ENCODE data around the gene ROBO1. TPM values are rescaled to one million over a fixed set of nuclear protein-coding genes. Genes with fewer than 3 reads are reported as not detected.

The ROBO1 gene
- total RNA-seq, 1 donor from 2014 or later = 31.7 TPM

DNA sequence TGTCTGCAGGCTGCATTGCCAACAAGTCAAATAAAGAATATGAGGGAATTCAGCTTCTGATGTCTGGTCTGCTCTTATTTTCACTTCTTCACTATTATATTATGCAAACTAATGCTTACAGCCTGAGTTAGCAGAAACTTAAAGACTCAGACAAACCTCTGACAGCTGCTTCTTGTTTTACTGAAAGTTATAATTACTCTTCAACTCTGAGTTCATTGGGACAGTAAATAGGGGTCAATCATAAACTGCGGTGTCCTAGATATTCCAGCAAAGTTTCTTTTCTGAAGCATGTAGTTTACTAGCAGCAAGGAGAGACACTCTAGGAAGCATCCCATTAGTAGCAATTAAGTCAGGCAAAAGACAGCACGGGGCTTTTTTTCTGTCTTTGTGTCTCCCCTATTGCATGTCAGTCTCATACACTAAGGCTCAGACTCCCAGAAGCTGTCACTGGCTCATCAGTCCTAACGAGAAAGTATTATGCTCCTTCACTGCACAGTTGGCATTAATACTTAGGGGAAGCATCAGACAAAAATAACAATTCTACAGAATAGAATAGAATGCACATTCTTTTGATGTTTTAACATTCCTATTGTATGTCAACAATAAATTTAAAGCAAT is 1060.8 kb downstream of the ROBO1 start:
- DNase-seq (ENCODE audit: low read depth) = no peak
- Histone ChIP-seq H3K4me3 (ENCODE audit: low read depth, low read length) (no peak overlapping the region), H3K36me3 (ENCODE audit: control insufficient read depth, insufficient read depth, low read length) (no peaks in the 10 kb centered on the region), H3K27me3 (ENCODE audit: control insufficient read depth, insufficient read depth, low read length) (no peaks in the 10 kb centered on the region)
- TF ChIP-seq, protein P1, sequence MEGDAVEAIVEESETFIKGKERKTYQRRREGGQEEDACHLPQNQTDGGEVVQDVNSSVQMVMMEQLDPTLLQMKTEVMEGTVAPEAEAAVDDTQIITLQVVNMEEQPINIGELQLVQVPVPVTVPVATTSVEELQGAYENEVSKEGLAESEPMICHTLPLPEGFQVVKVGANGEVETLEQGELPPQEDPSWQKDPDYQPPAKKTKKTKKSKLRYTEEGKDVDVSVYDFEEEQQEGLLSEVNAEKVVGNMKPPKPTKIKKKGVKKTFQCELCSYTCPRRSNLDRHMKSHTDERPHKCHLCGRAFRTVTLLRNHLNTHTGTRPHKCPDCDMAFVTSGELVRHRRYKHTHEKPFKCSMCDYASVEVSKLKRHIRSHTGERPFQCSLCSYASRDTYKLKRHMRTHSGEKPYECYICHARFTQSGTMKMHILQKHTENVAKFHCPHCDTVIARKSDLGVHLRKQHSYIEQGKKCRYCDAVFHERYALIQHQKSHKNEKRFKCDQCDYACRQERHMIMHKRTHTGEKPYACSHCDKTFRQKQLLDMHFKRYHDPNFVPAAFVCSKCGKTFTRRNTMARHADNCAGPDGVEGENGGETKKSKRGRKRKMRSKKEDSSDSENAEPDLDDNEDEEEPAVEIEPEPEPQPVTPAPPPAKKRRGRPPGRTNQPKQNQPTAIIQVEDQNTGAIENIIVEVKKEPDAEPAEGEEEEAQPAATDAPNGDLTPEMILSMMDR (IDR thresholded peaks at IDR 0.05; ENCODE audit: insufficient read depth, low read length, poor library complexity, severe bottlenecking) = no peak

DNA sequence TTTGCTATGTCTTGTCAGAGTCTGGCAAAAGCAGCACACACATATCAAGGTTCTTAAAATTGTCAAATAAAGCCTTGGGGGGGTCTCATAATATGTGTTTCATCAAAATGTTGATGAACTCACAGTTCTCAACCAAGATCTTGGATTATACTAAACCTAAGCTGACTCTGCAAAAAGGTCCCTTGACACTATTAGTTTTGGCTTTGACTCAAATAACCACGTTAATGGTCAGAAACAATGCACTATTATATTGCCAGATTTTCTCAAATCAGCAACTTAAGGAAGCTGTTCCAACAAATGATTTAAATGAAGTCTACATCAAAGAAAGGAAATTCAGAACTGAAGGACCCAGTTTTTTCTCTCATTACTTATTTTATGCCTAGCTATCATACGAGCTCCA is 1063.9 kb downstream of the ROBO1 start:
- Histone ChIP-seq H3K36me3 (ENCODE audit: control insufficient read depth, insufficient read depth, low read length) (no peaks in the 10 kb centered on the region), H3K27me3 (ENCODE audit: control insufficient read depth, insufficient read depth, low read length) (no peaks in the 10 kb centered on the region), H3K4me3 (ENCODE audit: low read depth, low read length) (no peak overlapping the region)
- TF ChIP-seq, protein P1 (IDR thresholded peaks at IDR 0.05; ENCODE audit: insufficient read depth, low read length, poor library complexity, severe bottlenecking) = no peak
- DNase-seq (ENCODE audit: low read depth) = no peak

DNA sequence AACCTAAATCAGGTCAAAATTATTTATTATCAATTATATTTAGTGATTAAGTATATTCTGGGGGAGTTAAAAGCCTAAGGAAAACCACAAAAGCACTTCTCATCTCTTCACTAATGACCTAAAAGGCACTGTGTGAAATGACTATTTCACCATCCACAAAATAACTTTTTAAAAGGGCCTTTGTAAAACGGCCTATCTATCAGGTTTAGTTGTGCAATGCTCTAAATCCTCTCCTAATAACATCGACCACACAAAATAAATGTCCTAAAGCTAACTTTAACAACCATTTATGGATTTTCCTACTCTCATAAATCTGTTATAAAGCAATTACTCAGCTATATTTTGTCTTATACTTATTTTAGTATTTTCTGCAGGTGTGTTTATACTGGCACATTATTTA is 1066.3 kb downstream of the ROBO1 start:
- H3K27me3 ChIP-seq (ENCODE audit: control insufficient read depth, insufficient read depth, low read length) = no peaks in the 10 kb centered on the region
- TF ChIP-seq, protein P1 (IDR thresholded peaks at IDR 0.05; ENCODE audit: insufficient read depth, low read length, poor library complexity, severe bottlenecking) = no peak
- DNase-seq (ENCODE audit: low read depth) = no peak

DNA sequence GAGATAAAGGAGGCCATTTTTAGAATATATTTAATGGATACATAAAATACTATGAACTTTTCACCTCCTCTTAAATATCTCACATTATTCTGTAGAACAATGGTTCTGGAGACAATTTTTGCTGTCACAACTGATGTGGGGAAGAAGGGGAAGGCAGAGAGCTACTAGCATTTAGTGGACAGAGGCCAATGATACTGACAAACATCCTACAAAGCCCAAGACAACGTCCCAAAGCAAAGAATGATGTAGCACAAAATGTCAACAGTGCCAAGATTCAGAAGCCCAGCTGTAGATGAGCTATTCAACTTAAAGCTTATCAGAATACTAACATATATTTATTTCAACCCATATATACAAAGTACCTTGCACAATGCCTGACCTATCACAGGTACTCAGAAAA is 1069.4 kb downstream of the ROBO1 start:
- TF ChIP-seq, protein P1 (IDR thresholded peaks at IDR 0.05; ENCODE audit: insufficient read depth, low read length, poor library complexity, severe bottlenecking) = no peak
- no peaks in the 10 kb centered on the region for H3K27me3 ChIP-seq (ENCODE audit: control insufficient read depth, insufficient read depth, low read length)
- no peak for DNase-seq (ENCODE audit: low read depth)
- no peak overlapping the region for H3K4me3 ChIP-seq (ENCODE audit: low read depth, low read length)
- H3K36me3 ChIP-seq (ENCODE audit: control insufficient read depth, insufficient read depth, low read length) = no peaks in the 10 kb centered on the region

More for the DNA sequence above, 1066.3 kb downstream of the ROBO1 start:
- no peak overlapping the region for H3K4me3 ChIP-seq (ENCODE audit: low read depth, low read length)
- no peaks in the 10 kb centered on the region for H3K36me3 ChIP-seq (ENCODE audit: control insufficient read depth, insufficient read depth, low read length)

DNA sequence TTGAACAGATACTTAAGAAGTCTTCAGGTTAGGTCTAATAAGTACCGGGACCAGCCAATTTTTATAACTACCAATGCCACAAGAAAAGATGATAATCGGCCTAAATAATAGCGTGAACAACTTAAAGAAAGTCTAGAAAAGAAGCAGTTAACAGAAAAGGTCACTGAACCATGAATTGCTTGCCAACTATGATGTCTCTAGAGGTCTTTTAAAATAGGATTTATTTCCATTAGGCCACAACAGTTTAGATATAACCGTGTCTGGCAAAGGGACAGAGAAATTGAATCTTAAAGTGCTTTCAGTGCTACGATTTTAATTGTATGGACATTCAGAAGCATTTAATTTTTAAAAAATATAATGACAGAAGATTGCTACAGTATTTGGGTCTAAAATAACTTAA is 1070.4 kb downstream of the ROBO1 start:
- no peak overlapping the region for H3K4me3 ChIP-seq (ENCODE audit: low read depth, low read length)
- TF ChIP-seq, protein P1 (IDR thresholded peaks at IDR 0.05; ENCODE audit: insufficient read depth, low read length, poor library complexity, severe bottlenecking) = no peak

DNA sequence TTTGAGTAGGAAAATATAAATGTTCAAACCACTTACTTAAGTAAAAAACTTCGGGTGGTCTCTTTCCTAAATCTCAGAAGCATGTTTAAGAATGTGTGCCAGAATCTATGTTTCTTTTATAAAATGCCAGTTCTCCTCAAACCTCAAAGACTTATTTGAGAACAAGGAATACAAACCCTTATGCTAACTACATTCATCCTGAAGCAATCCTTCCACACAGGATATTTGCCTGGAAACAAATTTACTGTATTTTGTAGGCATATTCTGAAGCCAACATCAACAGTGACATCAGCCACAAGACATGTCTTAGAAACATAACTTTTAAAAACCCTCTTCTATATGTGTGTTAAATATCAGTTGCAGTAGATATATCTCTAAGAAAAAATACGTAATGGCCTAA is 1077.0 kb downstream of the ROBO1 start:
- TF ChIP-seq, protein P1 (IDR thresholded peaks at IDR 0.05; ENCODE audit: insufficient read depth, low read length, poor library complexity, severe bottlenecking) = no peak
- DNase-seq (ENCODE audit: low read depth) = no peak
- Histone ChIP-seq H3K36me3 (ENCODE audit: control insufficient read depth, insufficient read depth, low read length) (no peaks in the 10 kb centered on the region), H3K4me3 (ENCODE audit: low read depth, low read length) (no peak overlapping the region), H3K27me3 (ENCODE audit: control insufficient read depth, insufficient read depth, low read length) (no peaks in the 10 kb centered on the region)

More for the DNA sequence above, 1070.4 kb downstream of the ROBO1 start:
- no peak for DNase-seq (ENCODE audit: low read depth)
- H3K36me3 ChIP-seq (ENCODE audit: control insufficient read depth, insufficient read depth, low read length) = no peaks in the 10 kb centered on the region
- no peaks in the 10 kb centered on the region for H3K27me3 ChIP-seq (ENCODE audit: control insufficient read depth, insufficient read depth, low read length)
